ENCODE data around the gene NUDT12.

NUDT12 gene

GRCh38 chr5:103541114-103541513, 21.5 kb downstream of the NUDT12 start:
- DNase-seq (ENCODE audit: low spot score), result no peak

DNA sequence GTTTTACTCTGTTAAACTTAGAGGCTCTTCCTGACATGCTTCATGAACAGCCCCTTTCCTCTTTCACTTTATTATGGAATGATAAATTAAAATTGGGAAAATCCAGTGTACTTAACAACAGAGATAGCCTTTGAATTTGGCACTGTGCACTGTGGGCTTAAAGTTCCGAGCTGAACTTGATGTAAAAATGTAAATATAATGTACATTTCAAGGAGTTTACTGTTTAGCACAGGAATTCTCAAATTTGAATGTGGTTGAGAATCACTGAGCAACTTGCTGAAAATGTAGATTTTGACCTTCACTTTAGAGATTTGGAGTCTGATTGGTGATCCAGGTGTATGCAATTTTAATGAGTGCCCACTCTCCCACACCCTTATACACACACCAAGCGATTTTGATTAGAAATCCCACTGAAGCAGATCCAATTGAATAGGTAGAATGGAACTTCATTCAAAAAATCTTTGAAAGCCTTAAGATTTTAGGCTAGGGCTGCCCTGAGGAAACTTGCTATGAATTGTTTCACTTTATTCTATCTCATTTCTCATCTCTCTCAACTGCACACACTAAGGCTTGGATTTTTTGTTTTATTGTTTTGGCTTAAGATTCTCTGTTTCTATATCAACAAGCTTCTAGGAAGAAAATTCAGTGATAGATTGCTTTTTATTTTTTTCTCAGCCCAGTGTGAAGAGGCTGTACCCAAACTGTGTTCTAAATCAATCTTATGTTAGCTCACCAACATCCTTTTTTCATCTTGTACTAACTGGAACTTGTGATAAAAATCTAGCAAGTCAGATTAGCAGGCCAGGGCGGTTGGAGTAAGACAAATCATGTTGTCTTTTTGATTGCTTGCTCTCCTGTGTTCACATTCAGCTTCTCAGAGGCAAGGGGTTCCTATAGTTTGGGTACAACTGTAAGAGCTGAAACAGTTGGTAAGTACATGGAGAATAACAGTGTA, 22.9 kb downstream of the NUDT12 start:
- no peak for DNase-seq (ENCODE audit: low spot score)

DNA sequence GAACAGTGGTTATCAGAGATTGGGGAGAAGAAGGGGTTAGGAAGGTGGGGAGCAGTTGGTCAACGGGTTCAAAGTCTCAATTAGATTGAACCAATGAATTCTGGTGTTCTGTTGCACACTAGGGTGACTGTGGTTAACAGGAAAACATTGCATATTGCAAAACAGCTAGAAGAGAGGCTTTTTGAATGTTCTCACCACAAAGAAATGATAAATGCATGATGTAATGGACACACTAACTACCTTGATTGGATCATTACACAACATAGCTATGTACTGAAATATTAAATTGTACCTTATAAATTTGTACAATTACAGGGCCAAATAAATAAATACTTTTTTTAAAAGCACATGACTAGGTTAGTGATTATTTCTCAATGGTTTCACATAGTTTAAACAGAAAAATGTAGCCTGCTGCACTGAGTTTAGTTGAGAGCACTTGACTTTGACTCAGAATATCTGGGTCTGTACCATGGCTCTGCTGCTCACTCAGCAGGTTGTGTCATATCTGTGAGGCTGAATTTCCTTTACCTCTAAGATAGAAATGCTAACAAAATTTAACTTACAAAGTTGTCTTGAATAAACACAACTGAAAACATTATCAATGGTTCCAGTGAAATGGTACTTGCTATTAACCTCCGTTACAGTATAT, 30.4 kb downstream of the NUDT12 start:
- no peak for DNase-seq (ENCODE audit: low spot score)

GRCh38 chr5:103526164-103526915, 36.2 kb downstream of the NUDT12 start:
- DNase-seq (ENCODE audit: low spot score), result no peak

GRCh38 chr5:103525361-103525760, 37.2 kb downstream of the NUDT12 start:
- no peak for DNase-seq (ENCODE audit: low spot score)

DNA sequence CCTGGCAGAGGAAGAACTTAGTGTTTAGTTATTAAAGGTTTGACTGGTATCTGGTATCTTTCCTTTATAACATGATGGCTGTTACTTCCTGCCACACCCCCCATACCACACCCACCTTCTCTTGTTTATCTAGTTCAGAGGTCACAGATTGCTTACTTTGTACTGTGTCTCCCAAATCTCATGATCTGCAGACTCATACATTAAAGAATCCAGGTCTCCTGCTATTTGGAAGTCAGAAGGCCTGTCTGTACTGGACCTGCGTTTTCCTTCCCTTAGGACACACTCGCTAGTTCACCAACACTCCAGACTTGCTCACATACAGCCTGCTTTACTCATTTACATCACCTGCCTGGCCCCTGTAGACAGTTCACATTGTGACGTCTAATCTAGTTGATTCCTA, 39.3 kb downstream of the NUDT12 start:
- no peak for DNase-seq (ENCODE audit: low spot score)

DNA sequence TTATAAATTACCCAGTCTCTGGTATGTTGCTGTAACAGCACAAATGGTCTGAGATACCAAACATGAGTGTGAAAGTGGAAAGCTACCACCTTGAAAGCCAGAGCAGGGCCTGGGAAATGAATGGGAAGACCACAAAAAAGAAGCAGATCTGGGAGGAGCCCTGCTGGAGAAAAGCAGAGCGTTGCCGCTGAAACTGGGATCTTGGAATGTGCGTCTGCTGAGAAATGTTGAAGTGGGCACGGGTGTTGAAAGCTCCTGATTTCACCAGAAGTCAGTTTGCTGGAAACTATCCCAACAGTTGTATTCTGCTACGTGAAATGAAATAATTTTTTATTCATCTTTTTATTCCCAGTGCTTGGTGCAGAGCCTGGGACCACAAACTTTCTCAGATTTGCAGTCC, 40.0 kb downstream of the NUDT12 start:
- DNase-seq (ENCODE audit: low spot score), result no peak

DNA sequence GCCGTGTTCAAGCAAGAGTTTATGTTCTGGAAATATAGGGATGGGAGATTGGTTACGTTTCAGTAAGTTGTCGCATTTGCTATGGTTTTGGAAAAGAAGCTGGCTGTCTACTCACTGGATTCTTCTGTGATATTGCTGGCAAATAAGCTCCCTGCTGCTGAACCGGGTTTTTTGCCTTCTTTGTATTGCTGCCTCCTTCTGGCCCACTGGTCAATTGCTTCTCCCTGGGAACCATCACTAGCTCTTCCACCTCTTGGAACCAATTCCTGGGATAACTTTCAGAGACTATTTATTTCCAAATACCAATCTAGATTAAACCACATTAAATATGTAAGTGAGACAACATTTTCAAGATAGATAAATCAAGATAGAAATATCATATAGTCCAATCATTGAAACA, 43.0 kb downstream of the NUDT12 start:
- no peak for DNase-seq (ENCODE audit: low spot score)

DNA sequence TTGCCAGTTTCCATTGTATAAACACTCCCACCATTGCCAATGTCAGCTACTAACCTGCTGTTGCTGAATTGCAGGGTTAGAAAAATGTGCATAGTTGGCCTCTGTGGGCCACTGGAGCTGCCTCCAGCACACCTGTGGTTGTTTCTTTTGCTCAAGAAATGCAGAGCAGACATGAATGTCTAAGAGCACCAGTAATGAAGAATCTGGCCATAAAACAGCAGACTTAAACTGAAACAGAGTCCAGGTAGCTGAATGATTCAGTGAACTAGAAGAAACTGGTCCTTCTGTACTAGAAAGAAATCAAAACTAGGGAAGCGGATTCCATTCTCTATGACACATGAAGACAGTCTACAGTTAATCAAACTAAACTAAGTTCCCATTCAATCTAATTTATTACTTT, 48.2 kb downstream of the NUDT12 start:
- no peak for DNase-seq (ENCODE audit: low spot score)

- DNase-seq (ENCODE audit: low spot score), result no peak
These were observed 48.9 kb downstream of the NUDT12 start for GRCh38 chr5:103513701-103514100.

DNA sequence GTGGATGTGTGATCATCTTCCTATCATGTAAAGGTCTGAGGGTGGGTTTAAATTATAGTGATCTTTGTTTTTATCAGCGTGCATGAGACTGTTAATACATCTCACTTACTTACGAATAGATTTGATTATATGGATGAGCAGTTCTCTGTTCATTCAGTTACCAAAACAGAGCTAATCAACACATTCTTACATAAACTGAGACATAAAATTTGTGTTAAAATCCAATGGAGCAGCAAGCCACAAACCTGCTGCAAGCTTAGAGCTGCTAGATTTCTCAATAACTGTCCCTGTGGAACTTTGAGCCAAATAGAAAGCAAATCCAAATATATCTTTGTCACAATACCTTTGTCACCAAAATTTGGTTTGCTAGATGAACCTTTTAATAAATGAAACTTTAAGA, 50.1 kb downstream of the NUDT12 start:
- no peak for DNase-seq (ENCODE audit: low spot score)

- no peak for DNase-seq (ENCODE audit: low spot score)
These were observed 51.1 kb downstream of the NUDT12 start for GRCh38 chr5:103511554-103511885.

DNA sequence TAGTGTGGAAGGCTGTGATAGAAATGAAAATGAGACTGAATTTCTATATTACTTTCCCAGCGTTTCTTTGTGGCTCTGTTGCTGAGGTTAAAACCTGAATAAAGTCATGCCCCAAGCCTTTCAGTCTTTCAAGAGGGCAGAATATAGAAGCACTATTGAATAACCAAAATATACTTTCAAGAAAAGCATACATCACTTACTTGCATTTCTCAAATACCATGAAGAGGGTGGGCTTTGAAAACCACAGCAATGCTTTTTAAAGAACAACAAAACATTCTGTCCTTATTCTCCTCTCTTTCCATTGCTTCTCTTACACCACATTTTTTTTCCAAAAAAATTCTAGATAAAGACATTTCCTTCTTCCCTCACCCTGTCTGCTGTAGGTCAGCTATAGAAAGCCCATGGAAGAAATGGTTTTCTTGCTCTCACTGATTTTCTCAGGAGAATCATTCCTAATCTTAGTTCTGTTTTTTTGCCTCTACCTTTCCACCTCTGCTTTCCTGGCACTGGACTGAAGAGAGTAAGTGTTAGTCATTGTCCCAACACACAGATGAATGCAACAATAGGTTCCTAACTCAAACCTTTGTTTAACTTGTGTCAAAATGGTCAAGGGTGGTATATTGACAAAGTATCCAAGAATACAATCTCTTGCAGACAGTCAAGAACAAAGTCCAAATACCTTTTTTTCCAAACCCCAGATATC, 51.6 kb downstream of the NUDT12 start:
- no peak for DNase-seq (ENCODE audit: low spot score)

DNA sequence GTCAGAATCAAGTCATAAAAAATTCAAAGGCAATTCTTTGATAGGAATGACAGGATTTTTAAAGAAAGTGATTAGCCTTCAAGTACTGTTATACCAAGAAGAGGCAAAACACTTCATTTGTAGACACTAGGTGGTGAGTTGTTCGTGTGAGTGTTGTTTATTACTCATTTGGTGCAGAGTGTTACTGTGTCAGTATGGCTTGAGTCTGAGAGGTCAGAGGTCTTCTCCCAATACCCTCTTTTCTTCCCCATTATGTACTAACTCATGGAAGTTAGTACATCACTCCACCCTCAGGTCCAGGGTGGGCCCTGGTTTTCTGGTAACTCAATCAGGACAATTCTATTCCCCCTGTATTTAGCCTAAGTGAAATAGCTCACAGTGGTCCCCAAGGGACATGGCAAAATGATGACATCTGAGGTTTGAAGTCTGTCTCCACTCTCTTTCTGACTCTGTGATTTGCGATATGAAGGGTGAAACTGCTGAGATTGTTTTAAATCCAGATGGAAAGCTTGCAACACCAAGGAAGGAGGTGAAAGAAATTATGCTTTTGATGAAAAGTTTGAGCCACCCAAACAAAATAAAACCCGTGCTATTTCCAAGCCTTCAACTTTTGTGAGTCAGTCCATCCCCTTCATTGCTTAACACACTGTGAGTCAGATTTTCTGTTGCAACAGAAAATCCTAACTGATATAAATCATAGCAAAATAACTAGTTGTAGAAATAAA, 56.8 kb downstream of the NUDT12 start:
- DNase-seq (ENCODE audit: low spot score), result no peak

DNA sequence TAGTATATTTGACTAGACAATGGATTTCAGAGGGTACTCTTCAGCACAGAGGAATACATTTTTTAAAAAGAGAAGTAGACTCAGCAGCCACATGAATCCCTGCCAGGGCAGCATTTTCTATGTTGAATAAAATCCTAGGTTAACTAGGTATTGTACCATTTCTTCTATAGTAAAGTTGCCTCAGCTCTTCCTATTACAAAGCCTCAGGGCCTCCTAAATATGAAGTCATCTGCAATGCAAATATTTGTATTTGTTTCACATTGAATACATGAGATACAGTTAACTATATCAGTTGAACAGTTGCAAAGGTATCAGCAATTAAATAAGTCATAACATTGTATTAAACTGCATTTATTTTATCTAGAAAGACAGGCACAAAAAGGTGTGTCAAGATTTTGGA, 59.5 kb downstream of the NUDT12 start:
- DNase-seq (ENCODE audit: low spot score), result no peak

DNA sequence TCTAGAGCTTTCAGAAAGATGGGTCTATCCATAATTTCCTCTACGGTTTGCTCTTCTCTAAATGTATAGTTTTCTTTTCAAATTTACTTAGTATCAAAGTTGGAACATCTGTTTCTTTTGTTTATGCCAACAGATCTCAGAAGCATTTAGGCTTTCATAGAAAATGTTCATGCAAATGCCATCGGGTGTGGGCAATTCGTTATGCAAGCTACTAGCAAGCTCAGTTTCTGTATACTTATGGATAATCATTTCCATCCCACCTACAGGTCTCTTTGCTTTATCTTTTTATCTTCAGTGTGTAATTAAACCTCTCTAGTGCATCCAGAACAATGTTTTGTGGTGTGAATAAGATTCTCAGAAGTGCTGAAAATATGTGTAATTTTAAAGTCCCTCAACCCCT, 59.9 kb downstream of the NUDT12 start:
- DNase-seq (ENCODE audit: low spot score), result no peak
